Transverse colon (tissue), 4 donors: ENCODE data around the gene FJX1. TPM values are rescaled to one million over a fixed set of nuclear protein-coding genes. Genes with fewer than 3 reads are reported as not detected.

Experiments used
- DNase-seq: peaks from one replicate; pipeline ENCODE4 v3.0.0-alpha.2; 2019
- H3K27ac ChIP-seq, 4 donors: fragments of 200-600 bp; sonication (generic); 2 replicates each; pipeline ENCODE4 v1.5.1; 2016 to 2018; ENCODE audit warnings: inconsistent platforms in 4 of 4
- H3K27me3 ChIP-seq: fragments of 200-600 bp; sonication (generic); 2 replicates; pipeline ENCODE4 v1.5.1; 2017; ENCODE audit warnings: inconsistent platforms
- H3K36me3 ChIP-seq, 4 donors: fragments of 200-600 bp; sonication (generic); 2 replicates each; pipeline ENCODE4 v1.5.1; 2017 to 2019; ENCODE audit warnings: inconsistent platforms in 4 of 4
- H3K4me1 ChIP-seq, 4 donors: fragments of 200-600 bp; sonication (generic); 2 replicates each; pipeline ENCODE4 v1.5.1; 2017 to 2020; ENCODE audit warnings: inconsistent platforms in 4 of 4
- H3K4me3 ChIP-seq, 4 donors: fragments of 200-600 bp; sonication (generic); 1 replicate in 1 of 4; 2 replicates in 3 of 4; pipeline versions ENCODE4 v1.5.1 to v1.6.1; 2017 to 2019; ENCODE audit warnings: inconsistent platforms in 4 of 4
- H3K9me3 ChIP-seq, 2 donors: fragments of 200-600 bp; sonication (generic); 2 replicates each; pipeline ENCODE4 v1.5.1; 2017 to 2019; ENCODE audit warnings: inconsistent platforms in 2 of 2
- EP300 ChIP-seq: sonication (generic); formaldehyde crosslinking; IDR thresholded peaks from one replicate; pipeline ENCODE4 v1.6.1; 2017; ENCODE audit warnings: antibody characterized with exemption, low read depth
- POLR2A ChIP-seq: fragments of 450-650 bp; IDR thresholded peaks from one replicate; pipeline ENCODE4 v1.6.1; 2016; ENCODE audit warnings: antibody characterized with exemption, mild to moderate bottlenecking, moderate library complexity
- POLR2AphosphoS5 ChIP-seq, 3 donors: sonication (generic); formaldehyde crosslinking; IDR thresholded peaks; one replicate each; pipeline ENCODE4 v1.6.1; 2016; ENCODE audit warnings: antibody characterized with exemption in 3 of 3
- WGBS, 2 donors: methylation state at CpG; one replicate each; pipeline ENCODE4 v1.1.5; 2018; ENCODE audit warnings: low coverage in 1 of 2; 5-methylcytosine and 5-hydroxymethylcytosine counted together
- in situ Hi-C, 4 donors: fragments of 200-750 bp; cut with MboI; loops; one replicate each; pipeline versions ENCODE4 v1.15.0 to v1.15.1; 2017; ENCODE audit warnings: low sequenced_read_pairs in 3 of 4, low pct_ligation_motif_present in 1 of 4, low pct_unique_long_range_greater_than_20kb in 1 of 4
- intact Hi-C: fragments of 100-400 bp; cut with DNase I; formaldehyde crosslinking; loops from one replicate; pipeline ENCODE4 v1.15.1; 2023; ENCODE audit warnings: low total_unique reads
- total RNA-seq, 4 donors: library from RNA; depleted of rRNA; stranded (reverse); fragments of >200 nt; gene quantifications; one replicate each; pipeline ENCODE4 v1.1.0, GENCODE V29; 2016
- TF ChIP-seq, protein P1 (sequence below), 5 experiments: fragments of 200-600 bp in 3 of 5; fragments of 450-650 bp in 2 of 5; sonication (generic) in 3 of 5; IDR thresholded peaks; 1 replicate in 2 of 5; 2 replicates in 3 of 5; pipeline ENCODE4 v1.5.1; 2016 to 2017; ENCODE audit warnings: antibody characterized with exemption in 5 of 5, inconsistent platforms in 3 of 5, mild to moderate bottlenecking in 2 of 5, moderate library complexity in 1 of 5

The FJX1 gene
- total RNA-seq, 4 donors from 2014 or later: 0.14 to 2.6 (median 0.64) TPM; not detected in 1

DNA sequence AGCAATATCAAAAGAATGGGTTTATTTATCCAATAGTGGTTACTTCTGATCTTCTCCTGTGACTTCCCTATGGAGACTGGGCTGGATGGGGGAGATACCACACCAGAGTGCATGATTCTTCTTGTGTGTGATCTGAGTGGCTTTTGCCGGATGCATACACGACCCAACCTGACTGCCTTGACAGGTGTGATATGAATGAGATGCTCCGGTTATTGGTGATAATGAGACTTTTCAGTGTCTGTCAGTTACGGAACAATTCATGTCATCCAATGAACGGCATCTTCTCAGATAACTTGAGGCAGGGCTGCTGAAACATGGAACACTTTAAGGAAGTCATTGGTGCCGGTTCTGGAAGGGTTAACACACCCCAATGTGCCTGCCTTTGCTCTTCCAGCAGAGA lies 17.7 kb downstream of the FJX1 start:
- DNase-seq: no peak
- 83% methylated on average over 6 of the region's 6 CpGs; no CpG with 5 or more reads in 1 of the 2 donors for WGBS, 2 donors
- in situ Hi-C loops: no loop called here
- Histone ChIP-seq H3K27ac (no peak overlapping the region), H3K36me3 (no peaks in the 10 kb centered on the region), H3K9me3 (no peaks in the 10 kb centered on the region), H3K4me1 (no peaks in the 10 kb centered on the region), H3K4me3 (no peak overlapping the region), H3K27me3 (peaks cover 48% of the 10 kb centered on the region)
- TF ChIP-seq POLR2A: no peak
- TF ChIP-seq, protein P1, sequence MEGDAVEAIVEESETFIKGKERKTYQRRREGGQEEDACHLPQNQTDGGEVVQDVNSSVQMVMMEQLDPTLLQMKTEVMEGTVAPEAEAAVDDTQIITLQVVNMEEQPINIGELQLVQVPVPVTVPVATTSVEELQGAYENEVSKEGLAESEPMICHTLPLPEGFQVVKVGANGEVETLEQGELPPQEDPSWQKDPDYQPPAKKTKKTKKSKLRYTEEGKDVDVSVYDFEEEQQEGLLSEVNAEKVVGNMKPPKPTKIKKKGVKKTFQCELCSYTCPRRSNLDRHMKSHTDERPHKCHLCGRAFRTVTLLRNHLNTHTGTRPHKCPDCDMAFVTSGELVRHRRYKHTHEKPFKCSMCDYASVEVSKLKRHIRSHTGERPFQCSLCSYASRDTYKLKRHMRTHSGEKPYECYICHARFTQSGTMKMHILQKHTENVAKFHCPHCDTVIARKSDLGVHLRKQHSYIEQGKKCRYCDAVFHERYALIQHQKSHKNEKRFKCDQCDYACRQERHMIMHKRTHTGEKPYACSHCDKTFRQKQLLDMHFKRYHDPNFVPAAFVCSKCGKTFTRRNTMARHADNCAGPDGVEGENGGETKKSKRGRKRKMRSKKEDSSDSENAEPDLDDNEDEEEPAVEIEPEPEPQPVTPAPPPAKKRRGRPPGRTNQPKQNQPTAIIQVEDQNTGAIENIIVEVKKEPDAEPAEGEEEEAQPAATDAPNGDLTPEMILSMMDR (IDR thresholded peaks at IDR 0.05): no peak
- TF ChIP-seq POLR2AphosphoS5 (IDR thresholded peaks at IDR 0.05): no peak
- intact Hi-C loops: no loop called here

DNA sequence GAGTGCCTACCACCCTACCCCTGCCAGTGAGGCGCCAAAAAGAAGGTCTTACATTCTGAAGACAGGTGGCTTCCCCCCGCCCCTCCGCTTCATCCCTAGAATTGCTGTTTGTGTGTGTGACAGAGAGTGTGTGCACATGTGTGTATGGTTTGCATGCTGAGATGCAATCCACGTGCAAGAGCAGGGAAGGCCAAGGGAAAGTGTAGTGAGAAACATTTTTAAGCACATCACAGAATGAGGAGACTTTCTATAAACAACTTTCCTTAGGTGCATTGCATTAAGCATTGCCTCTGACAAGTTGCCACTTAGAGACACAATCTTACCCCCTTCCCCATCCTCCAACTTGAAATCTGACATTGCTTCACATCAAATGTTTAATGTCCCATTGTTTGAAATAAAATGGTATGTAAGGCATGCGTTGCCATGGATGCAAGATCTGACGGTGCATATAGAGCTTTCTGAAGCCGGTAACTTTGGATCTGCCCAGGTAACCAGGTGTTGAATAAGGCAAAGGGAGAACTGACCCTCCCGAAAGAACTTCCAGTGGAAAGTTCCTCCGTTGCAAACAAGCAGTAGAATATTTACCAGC lies 21.4 kb downstream of the FJX1 start:
- no peak overlapping the region for H3K27ac ChIP-seq
- DNase-seq: no peak
- no peaks in the 10 kb centered on the region for H3K9me3 ChIP-seq
- peaks cover 20% of the 10 kb centered on the region for H3K27me3 ChIP-seq
- in situ Hi-C loops (no loop called here), intact Hi-C loops (no loop called here)
- WGBS, 2 donors: 61 to 62% methylated on average over 4 to 9 of the region's 9 CpGs
- no peaks in the 10 kb centered on the region for H3K4me1 ChIP-seq
- no peaks in the 10 kb centered on the region for H3K36me3 ChIP-seq
- no peak overlapping the region for H3K4me3 ChIP-seq
- TF ChIP-seq, protein P1 (IDR thresholded peaks at IDR 0.05): no peak
- TF ChIP-seq POLR2AphosphoS5 (IDR thresholded peaks at IDR 0.05) (no peak), EP300 (no peak), POLR2A (no peak)

DNA sequence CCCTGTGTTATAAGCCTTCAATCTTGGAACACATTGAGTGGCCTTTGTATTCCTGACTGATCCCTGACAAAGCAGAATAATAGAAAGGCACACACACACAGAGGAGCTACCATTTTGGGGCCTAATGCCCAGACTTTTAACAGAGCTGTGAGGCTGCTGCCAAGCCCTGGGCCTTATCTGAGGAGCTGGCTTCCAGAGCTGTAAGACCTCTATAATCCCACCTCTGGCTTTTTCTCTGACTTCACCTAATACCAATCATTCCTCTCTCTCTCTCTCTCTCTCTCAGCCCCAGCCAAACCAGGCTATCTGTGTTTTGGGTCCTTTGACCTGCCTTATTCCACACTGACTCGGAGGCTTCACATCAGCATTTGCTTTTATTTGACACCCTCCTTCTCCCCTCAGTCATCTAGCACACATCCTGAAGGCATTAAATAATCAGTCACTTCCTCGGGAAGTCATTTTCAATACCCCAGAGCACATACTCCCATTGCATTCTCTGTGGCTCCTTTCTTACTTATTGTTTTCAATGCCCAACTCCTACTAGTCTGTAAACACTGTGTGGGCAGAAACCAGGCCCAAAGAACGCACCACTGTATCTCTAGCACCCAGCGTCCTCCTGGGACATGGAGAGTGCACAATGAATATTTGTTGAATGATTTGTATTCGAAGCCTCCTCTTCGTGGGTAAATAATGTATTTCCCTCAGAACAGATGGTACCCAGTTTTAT lies 23.1 kb downstream of the FJX1 start:
- no peak for DNase-seq
- H3K9me3 ChIP-seq: no peaks in the 10 kb centered on the region
- WGBS, 2 donors: 67 to 78% methylated on average over 4 to 6 of the region's 6 CpGs
- no peaks in the 10 kb centered on the region for H3K4me1 ChIP-seq
- no peak overlapping the region for H3K27ac ChIP-seq
- H3K4me3 ChIP-seq: no peak overlapping the region
- H3K36me3 ChIP-seq: no peaks in the 10 kb centered on the region
- in situ Hi-C loops (no loop called here), intact Hi-C loops (no loop called here)
- peaks cover 14% of the 10 kb centered on the region for H3K27me3 ChIP-seq
- TF ChIP-seq, protein P1 (IDR thresholded peaks at IDR 0.05): no peak
- TF ChIP-seq POLR2A: no peak
- TF ChIP-seq EP300: no peak
- TF ChIP-seq POLR2AphosphoS5 (IDR thresholded peaks at IDR 0.05): no peak

DNA sequence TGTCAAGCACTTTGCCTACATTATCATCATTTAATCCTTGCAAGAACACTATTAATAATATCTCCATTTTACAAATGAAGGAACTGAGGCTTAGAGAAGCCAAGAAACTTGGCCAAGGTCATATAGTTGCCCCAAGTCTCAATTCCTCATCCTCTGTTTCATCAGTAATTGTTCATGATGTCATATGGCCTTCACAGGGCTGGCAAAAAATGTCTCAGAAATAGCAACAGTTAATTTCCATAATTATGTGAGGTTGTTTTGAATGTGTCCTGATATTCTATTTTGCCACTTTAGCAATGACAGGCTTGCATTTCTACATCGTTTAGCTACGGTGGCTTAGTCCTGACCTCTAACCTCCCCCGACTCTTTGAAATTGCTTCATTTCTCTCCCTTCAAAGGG lies 23.7 kb downstream of the FJX1 start:
- Histone ChIP-seq H3K4me3 (no peak overlapping the region), H3K9me3 (no peaks in the 10 kb centered on the region), H3K27ac (no peak overlapping the region), H3K27me3 (peaks cover 10% of the 10 kb centered on the region), H3K36me3 (no peaks in the 10 kb centered on the region), H3K4me1 (no peaks in the 10 kb centered on the region)
- no peak for DNase-seq
- 90% methylated on average over 3 of the region's 3 CpGs; no CpG with 5 or more reads in 1 of the 2 donors for WGBS, 2 donors
- no peak for TF ChIP-seq EP300
- TF ChIP-seq, protein P1 (IDR thresholded peaks at IDR 0.05): no peak
- TF ChIP-seq POLR2A: no peak
- no peak for TF ChIP-seq POLR2AphosphoS5 (IDR thresholded peaks at IDR 0.05)
- in situ Hi-C loops (no loop called here), intact Hi-C loops (no loop called here)
